HCT116 (cell line): Measurements from ENCODE around the gene SEM1. TPM values are rescaled to one million over a fixed set of nuclear protein-coding genes. Genes with fewer than 3 reads are reported as not detected.

Experiments used
- ATAC-seq: fragments of 200-7000 bp; cut with Tn5 transposase; 2 replicates; pipeline ENCODE4 v1.9.1; 2020; ENCODE audit warnings: mild to moderate bottlenecking, moderate library complexity
- BruUV-seq: library from RNA; stranded (reverse); fragments of 400-500 nt; replicated peaks from 2 replicates; lab custom pipeline; 2021; lab: Mats Ljungman, UMichigan
- CTCF ChIA-PET: fragments of 300-600 bp; sonication (Branson Sonifier 250); formaldehyde crosslinking; loops from one replicate; lab custom pipeline; 2021; ENCODE audit warnings: antibody characterized with exemption; lab: Charles Lee
- POLR2A ChIA-PET: fragments of 300-600, 350-600 bp; sonication (Branson Sonifier 250); formaldehyde crosslinking; loops from one replicate; lab custom pipeline; 2021; ENCODE audit warnings: antibody characterized with exemption; lab: Charles Lee
- RAD21 ChIA-PET, 2 experiments: fragments of 300-600 bp; sonication (Branson Sonifier 250); formaldehyde crosslinking; loops; one replicate each; lab custom pipeline; 2023; ENCODE audit warnings: low total read pairs in 2 of 2; ENCODE audit not compliant: uncharacterized antibody in 2 of 2, unreplicated experiment in 2 of 2, low non-redundant PET in 1 of 2; lab: Charles Lee
- DNase-seq: peaks from one replicate; pipeline ENCODE4 v3.0.0-alpha.2; 2010; ENCODE audit warnings: low read depth, low spot score
- H2AFZ ChIP-seq: fragments of 200-600 bp; shearing (Covaris generic), sonication (generic); 2 replicates; pipeline ENCODE4 v1.6.1; 2017; ENCODE audit warnings: low read depth, mixed run types, mixed read lengths, antibody characterized with exemption, low read length; ENCODE audit not compliant: poor library complexity, severe bottlenecking
- H3K27ac ChIP-seq: 2 replicates; pipeline ENCODE4 v1.5.1; 2012; ENCODE audit warnings: low read depth, low read length
- H3K27me3 ChIP-seq: fragments of 200-600 bp; sonication (generic); 2 replicates; pipeline ENCODE4 v1.6.1; 2016; ENCODE audit warnings: mixed run types, low read length, mixed read lengths; ENCODE audit not compliant: insufficient read depth
- H3K36me3 ChIP-seq, 2 experiments: fragments of 200-500 bp in 1 of 2; fragments of 200-600 bp in 1 of 2; sonication (Bioruptor generic) in 1 of 2; sonication (generic) in 1 of 2; 2 replicates each; pipeline versions ENCODE4 v1.5.1 to v1.6.1; 2014 to 2016; ENCODE audit warnings: low read length in 2 of 2, inconsistent platforms in 1 of 2, mixed read lengths in 1 of 2, mixed run types in 1 of 2; ENCODE audit not compliant: insufficient read depth in 2 of 2, control insufficient read depth in 1 of 2
- H3K4me1 ChIP-seq, 2 experiments: fragments of 200-600 bp in 1 of 2; sonication (generic) in 1 of 2; 2 replicates each; pipeline versions ENCODE4 v1.5.1 to v1.6.1; 2012 to 2017; ENCODE audit warnings: low read length in 2 of 2, inconsistent platforms in 1 of 2, mild to moderate bottlenecking in 1 of 2, mixed read lengths in 1 of 2, mixed run types in 1 of 2, moderate library complexity in 1 of 2; ENCODE audit not compliant: insufficient read depth in 2 of 2, control insufficient read depth in 1 of 2
- H3K4me2 ChIP-seq: fragments of 200-600 bp; sonication (generic); 2 replicates; pipeline ENCODE4 v1.6.1; 2017; ENCODE audit warnings: mixed run types, low read length, mixed read lengths
- H3K4me3 ChIP-seq, 2 experiments: fragments of 200-600 bp in 1 of 2; sonication (generic) in 1 of 2; replicated peaks in 1 of 2; 2 replicates each; pipeline ENCODE4 v1.5.1; 2011 to 2016; ENCODE audit warnings: low read length in 2 of 2, control low read depth in 1 of 2, low read depth in 1 of 2, mild to moderate bottlenecking in 1 of 2, mixed read lengths in 1 of 2, mixed run types in 1 of 2
- H3K79me2 ChIP-seq: fragments of 200-600 bp; sonication (generic); 2 replicates; pipeline ENCODE4 v1.6.1; 2017; ENCODE audit warnings: mild to moderate bottlenecking, mixed run types, low read length, moderate library complexity, mixed read lengths; ENCODE audit not compliant: insufficient read depth
- H3K9ac ChIP-seq: fragments of 200-600 bp; sonication (generic); 2 replicates; pipeline ENCODE4 v1.6.1; 2016; ENCODE audit warnings: low read length, mixed read lengths
- H3K9me2 ChIP-seq: fragments of 200-600 bp; sonication (generic), shearing (Covaris generic); 2 replicates; pipeline ENCODE4 v1.6.1; 2017; ENCODE audit warnings: mixed run types, mild to moderate bottlenecking, moderate library complexity; ENCODE audit not compliant: insufficient read depth
- H3K9me3 ChIP-seq, 2 experiments: fragments of 200-500 bp in 1 of 2; fragments of 200-600 bp in 1 of 2; sonication (Bioruptor generic) in 1 of 2; sonication (generic) in 1 of 2; 2 replicates each; pipeline ENCODE4 v1.6.1; 2014 to 2017; ENCODE audit warnings: low read length in 2 of 2, mixed read lengths in 2 of 2, inconsistent platforms in 1 of 2, low read depth in 1 of 2, mild to moderate bottlenecking in 1 of 2, mixed run types in 1 of 2, moderate library complexity in 1 of 2; ENCODE audit not compliant: control insufficient read depth in 1 of 2, insufficient read depth in 1 of 2
- H4K20me1 ChIP-seq: fragments of 200-600 bp; sonication (generic), shearing (Covaris generic); 2 replicates; pipeline ENCODE4 v1.6.1; 2017; ENCODE audit warnings: mixed run types, mild to moderate bottlenecking, moderate library complexity; ENCODE audit not compliant: insufficient read depth
- CBX3 ChIP-seq: IDR thresholded peaks from 2 replicates; pipeline ENCODE4 v1.6.1; 2012; ENCODE audit warnings: low read depth
- CEBPB ChIP-seq: IDR thresholded peaks from 2 replicates; pipeline ENCODE4 v1.6.1; 2012; ENCODE audit warnings: low read depth
- CTCF ChIP-seq, 3 experiments: fragments of 200-600 bp in 1 of 3; sonication (generic) in 1 of 3; IDR thresholded peaks in 2 of 3; conservative IDR thresholded peaks in 1 of 3; 2 replicates each; pipeline ENCODE4 v1.5.1; 2012 to 2017; ENCODE audit warnings: low read depth in 2 of 3, low read length in 2 of 3, antibody characterized with exemption in 1 of 3, borderline replicate concordance in 1 of 3, control low read depth in 1 of 3, mild to moderate bottlenecking in 1 of 3, mixed read lengths in 1 of 3, mixed run types in 1 of 3, moderate library complexity in 1 of 3; ENCODE audit not compliant: insufficient read depth in 1 of 3
- EGR1 ChIP-seq: IDR thresholded peaks from 2 replicates; pipeline ENCODE4 v1.6.1; 2012; ENCODE audit warnings: low read depth
- EZH2 ChIP-seq: fragments of 200-600 bp; sonication (generic); IDR thresholded peaks from 2 replicates; pipeline ENCODE4 v1.6.1; 2017; ENCODE audit warnings: antibody characterized with exemption, mixed run types
- MAX ChIP-seq: IDR thresholded peaks from 2 replicates; pipeline ENCODE4 v1.6.1; 2012
- SIN3A ChIP-seq: IDR thresholded peaks from 2 replicates; pipeline ENCODE4 v1.6.1; 2012; ENCODE audit warnings: low read depth
- TCF7L2 ChIP-seq: IDR thresholded peaks from 2 replicates; pipeline ENCODE4 v1.7.0; 2011; ENCODE audit warnings: borderline replicate concordance, inconsistent platforms; ENCODE audit not compliant: insufficient read depth, insufficient read length; ENCODE audit errors: extremely low read depth
- ZBTB33 ChIP-seq: IDR thresholded peaks from 2 replicates; pipeline ENCODE4 v1.6.1; 2011; ENCODE audit warnings: mild to moderate bottlenecking, low read length, moderate library complexity; ENCODE audit not compliant: insufficient replicate concordance; ENCODE audit errors: extremely low read depth
- ZFX ChIP-seq: fragments of 450-650 bp; IDR thresholded peaks from 2 replicates; pipeline ENCODE4 v1.6.1; 2017
- ZNF274 ChIP-seq: fragments of 200-500 bp; sonication (Bioruptor generic); IDR thresholded peaks from 2 replicates; pipeline ENCODE4 v1.6.1; 2014; ENCODE audit warnings: mild to moderate bottlenecking, low read depth, low read length, inconsistent platforms
- intact Hi-C: fragments of 100-400 bp; cut with micrococcal nuclease; formaldehyde crosslinking; loops from 2 replicates; pipeline ENCODE4 v1.10.0; 2022
- total RNA-seq: library from RNA; stranded (reverse); gene quantifications from one replicate; pipeline ENCODE4 v1.2.1, GENCODE V29; 2021; ENCODE audit not compliant: unreplicated experiment

SEM1 gene
- total RNA-seq, 1 experiment from 2014 or later = 45.7 TPM

- no peak for TF ChIP-seq ZBTB33
- TF ChIP-seq CTCF (IDR thresholded peaks at IDR 0.05 in 2 of 3, conservative IDR thresholded peaks at IDR 0.05 in 1 of 3; ENCODE audit: borderline replicate concordance in 1 of 3, insufficient read depth in 1 of 3, low read depth in 2 of 3, low read length in 2 of 3) = no peak
- no peak for TF ChIP-seq CBX3
- TF ChIP-seq ZNF274 = no peak
- TF ChIP-seq, all 23 proteins: peak for 0
These were observed 15.6 kb downstream of the SEM1 start (continued) for GRCh38 chr7:96694082-96694481.

- Histone ChIP-seq H3K36me3 (peaks cover 4 to 9% of the 10 kb centered on the region in 2 experiments; a peak in 3 of 4 replicates), H3K4me2 (no peak overlapping the region), H3K9me3 (no peaks in the 10 kb centered on the region), H3K4me1 (no peaks in the 10 kb centered on the region), H3K27me3 (no peaks in the 10 kb centered on the region), H3K79me2 (peaks cover 88% of the 10 kb centered on the region), H3K9me2 (no peaks in the 10 kb centered on the region; the same call in 1 of the 2 replicates), H3K4me3 (no peak overlapping the region), H3K9ac (no peak overlapping the region), H2AFZ (no peak overlapping the region), H4K20me1 (peaks cover 29% of the 10 kb centered on the region), H3K27ac (no peak overlapping the region)
- ChIA-PET RAD21 (no interaction called here), POLR2A (no interaction called here), CTCF (no interaction called here)
- DNase-seq (no peak), ATAC-seq (no peak)
- BruUV-seq = TSS peak; percentile 5
- intact Hi-C loops = no loop called here
- TF ChIP-seq SIN3A = no peak
- no peak for TF ChIP-seq MAX
- TF ChIP-seq CEBPB = no peak
- no peak for TF ChIP-seq EZH2
- no peak for TF ChIP-seq EGR1
- TF ChIP-seq TCF7L2 = no peak
- TF ChIP-seq ZFX = no peak
These were observed 17.9 kb downstream of the SEM1 start for GRCh38 chr7:96691702-96692101.
